ENCODE measurements around the gene B3GALT4.

Gene B3GALT4

GRCh38 chr6:33297956-33298772 lies 21.2 kb downstream of the B3GALT4 start (continued):
- TF ChIP-seq ZNF747 (tag by site-specific recombination; IDR thresholded peaks at IDR 0.05) = no peak
- no peak for TF ChIP-seq FEZF1 (tag by site-specific recombination; IDR thresholded peaks at IDR 0.05)
- TF ChIP-seq ZNF426 (tag by site-specific recombination; IDR thresholded peaks at IDR 0.05) = no peak
- TF ChIP-seq ZNF704 (tag by site-specific recombination; IDR thresholded peaks at IDR 0.05) = no peak
- no peak for TF ChIP-seq ZNF561 (tag by site-specific recombination; IDR thresholded peaks at IDR 0.05; ENCODE audit: borderline replicate concordance)
- TF ChIP-seq HOXD13 (CRISPR knock-in tag; IDR thresholded peaks at IDR 0.05; ENCODE audit: borderline replicate concordance) = no peak
- TF ChIP-seq ZNF2 (tag by site-specific recombination; IDR thresholded peaks at IDR 0.05) = no peak
- TF ChIP-seq ZBTB21 (tag by site-specific recombination; IDR thresholded peaks at IDR 0.05) = no peak
- no peak for TF ChIP-seq YY1 (tag by site-specific recombination; IDR thresholded peaks at IDR 0.05)
- TF ChIP-seq ZNF404 (tag by site-specific recombination; IDR thresholded peaks at IDR 0.05) = no peak
- no peak for TF ChIP-seq ATF2 (tag by site-specific recombination; IDR thresholded peaks at IDR 0.05; ENCODE audit: low read depth)
- no peak for TF ChIP-seq ZNF132 (tag by site-specific recombination; IDR thresholded peaks at IDR 0.05; ENCODE audit: borderline replicate concordance)
- no peak for TF ChIP-seq ZNF449 (tag by site-specific recombination; IDR thresholded peaks at IDR 0.05)
- TF ChIP-seq ZNF585B (tag by site-specific recombination; IDR thresholded peaks at IDR 0.05) = no peak
- no peak for TF ChIP-seq ZNF18 (tag by site-specific recombination; IDR thresholded peaks at IDR 0.05)
- no peak for TF ChIP-seq ZNF501 (tag by site-specific recombination; IDR thresholded peaks at IDR 0.05)
- TF ChIP-seq GLI4 (tag by site-specific recombination; IDR thresholded peaks at IDR 0.05) = no peak
- TF ChIP-seq ZNF148 (tag by site-specific recombination; IDR thresholded peaks at IDR 0.05; ENCODE audit: borderline replicate concordance) = no peak
- TF ChIP-seq ZNF596 (tag by site-specific recombination; IDR thresholded peaks at IDR 0.05) = no peak
- TF ChIP-seq ZNF140 (tag by site-specific recombination; IDR thresholded peaks at IDR 0.05) = no peak
- TF ChIP-seq RBAK (tag by site-specific recombination; IDR thresholded peaks at IDR 0.05) = no peak
- TF ChIP-seq ZNF416 (tag by site-specific recombination; IDR thresholded peaks at IDR 0.05) = no peak
- no peak for TF ChIP-seq ZNF221 (tag by site-specific recombination; IDR thresholded peaks at IDR 0.05; ENCODE audit: borderline replicate concordance)
- no peak for TF ChIP-seq ZNF645 (tag by site-specific recombination; IDR thresholded peaks at IDR 0.05)
- TF ChIP-seq ZNF169 (tag by site-specific recombination; IDR thresholded peaks at IDR 0.05) = no peak
- no peak for TF ChIP-seq ZNF571 (tag by site-specific recombination; IDR thresholded peaks at IDR 0.05)
- TF ChIP-seq ZNF513 (tag by site-specific recombination; IDR thresholded peaks at IDR 0.05) = peak; percentile 88
- no peak for TF ChIP-seq SETDB1 (IDR thresholded peaks at IDR 0.05; ENCODE audit: insufficient read length, low read length)
